T-helper 2 cell treated with Interferon-gamma antibody and Interleukin-4, amounts not matched to agents 100 ng/mL and 5 ng/mL, for 36 hours (primary cell): Measurements from ENCODE around the gene PEF1. TPM values are rescaled to one million over a fixed set of nuclear protein-coding genes. Genes with fewer than 3 reads are reported as not detected.

ENCODE experiments used
- intact Hi-C: fragments of 100-400 bp; cut with micrococcal nuclease; formaldehyde crosslinking; loops from one replicate; pipeline ENCODE4 v1.15.1; 2023
- total RNA-seq: library from RNA; stranded (reverse); gene quantifications from 2 replicates; pipeline ENCODE4 v1.2.3, GENCODE V29; 2022

The PEF1 gene
- total RNA-seq, 1 donor from 2014 or later = 47.9 TPM

DNA sequence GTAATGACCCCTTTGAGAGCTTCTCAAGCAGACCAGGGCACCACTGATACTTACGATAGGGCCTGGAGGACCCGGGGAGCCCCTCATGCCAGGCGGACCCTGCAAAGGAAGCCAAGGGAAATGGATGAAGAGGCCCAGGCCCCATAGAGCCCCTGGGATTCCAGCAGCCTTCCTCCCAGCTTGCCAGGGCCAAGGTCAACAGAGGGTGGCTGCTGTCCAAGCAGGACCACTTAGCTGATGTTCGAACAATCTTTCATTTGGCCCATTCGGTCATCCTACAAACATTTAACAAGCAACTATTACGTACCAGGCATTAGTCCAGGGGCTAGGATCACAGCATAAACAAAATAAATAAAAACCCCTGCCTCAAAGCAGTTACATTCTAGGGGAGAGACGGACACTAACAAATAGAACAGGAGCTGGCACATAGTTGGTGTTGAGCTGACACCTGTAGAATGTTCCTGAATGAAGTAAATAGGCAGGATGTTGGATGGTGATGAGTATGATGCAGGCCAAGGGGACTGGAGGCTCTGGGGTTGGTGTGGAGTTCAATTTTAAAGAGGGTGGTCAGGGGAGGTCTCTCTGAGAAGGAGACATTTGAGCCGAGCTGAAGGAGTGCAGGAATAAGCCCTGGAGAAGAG, 27.0 kb upstream of the PEF1 start:
- intact Hi-C loops = no loop called here

DNA sequence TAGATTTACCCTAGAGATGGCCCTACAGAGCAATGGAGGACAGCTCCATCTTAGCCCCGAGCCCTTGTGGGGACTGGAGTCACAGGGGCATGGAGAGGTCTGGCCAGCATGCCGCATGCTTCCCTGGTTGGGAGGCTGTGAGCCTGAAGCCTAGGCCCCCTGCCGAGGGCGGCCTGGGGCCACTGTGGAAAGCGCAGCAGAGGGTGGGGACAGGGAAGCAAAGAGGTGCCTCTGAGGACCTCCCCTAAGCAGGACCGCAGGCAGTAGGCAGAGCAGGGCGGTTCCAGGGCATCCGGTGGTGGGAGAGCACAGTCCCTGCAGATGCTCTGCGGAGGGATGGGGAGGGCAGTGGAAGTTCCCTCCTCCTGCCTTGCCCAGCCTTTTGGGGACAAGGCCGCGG, 26.5 kb upstream of the PEF1 start:
- intact Hi-C loops = no loop called here

DNA sequence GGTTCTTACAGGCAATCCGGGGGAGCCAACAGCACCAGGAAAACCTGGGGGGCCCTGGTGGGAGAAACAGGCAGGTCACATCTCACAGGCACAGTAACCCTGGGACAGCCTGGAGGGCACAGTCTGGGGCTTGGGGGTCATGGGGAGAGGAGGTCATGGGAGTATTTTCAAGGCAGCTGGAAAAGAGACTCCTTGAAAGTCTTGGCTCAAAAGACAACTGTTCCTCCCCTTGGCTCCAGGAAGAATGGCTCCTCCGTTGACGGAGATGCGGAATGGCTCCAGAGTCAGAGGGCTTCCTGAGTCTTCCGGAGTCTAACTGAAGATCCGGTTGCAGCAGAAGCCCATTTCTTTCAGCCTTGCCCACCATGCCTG, 25.9 kb upstream of the PEF1 start:
- intact Hi-C loops = no loop called here

DNA sequence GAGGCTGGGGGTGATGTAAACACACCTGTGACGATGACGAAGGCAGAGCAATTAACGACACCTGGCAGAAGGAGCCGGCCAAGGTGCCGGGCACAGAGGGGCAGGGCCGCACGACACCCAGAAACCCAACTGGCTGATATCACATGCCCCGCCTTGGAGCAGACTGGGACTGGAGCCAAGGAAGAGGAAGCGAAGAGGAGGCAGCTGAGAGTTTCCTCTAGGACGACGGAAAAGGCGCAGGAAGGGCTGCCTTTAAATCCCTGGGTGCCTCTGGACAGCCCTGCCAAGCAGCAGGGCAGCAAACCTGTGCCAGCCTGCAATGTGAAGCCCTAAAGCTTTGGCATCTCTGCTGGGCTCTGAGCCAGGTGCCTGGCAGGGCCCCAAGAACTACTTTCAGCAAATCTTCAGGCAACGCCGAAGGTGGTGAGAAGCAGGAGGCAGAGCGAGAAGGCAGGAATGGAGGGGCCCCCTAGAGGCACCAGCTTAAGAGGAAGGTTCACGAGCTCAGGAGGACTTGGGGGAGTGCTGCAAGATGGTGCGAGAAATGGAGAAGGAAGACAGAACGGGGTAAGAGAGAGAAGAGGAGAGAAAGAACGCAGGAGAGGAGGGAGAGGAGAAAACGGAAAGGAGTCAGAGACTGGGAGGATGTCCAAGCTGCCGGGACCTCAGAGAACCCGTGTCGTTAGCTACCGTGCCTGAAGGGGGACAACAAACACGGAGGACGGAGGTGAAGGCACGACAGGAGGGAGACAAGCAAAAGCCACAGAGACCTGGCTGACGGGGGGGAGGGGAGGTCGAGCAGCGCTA, 25.3 kb upstream of the PEF1 start:
- intact Hi-C loops = loop anchor here (10.0 kb wide), 1 partner anchor 395 kb away; no protein-coding TSS in a partner anchor

DNA sequence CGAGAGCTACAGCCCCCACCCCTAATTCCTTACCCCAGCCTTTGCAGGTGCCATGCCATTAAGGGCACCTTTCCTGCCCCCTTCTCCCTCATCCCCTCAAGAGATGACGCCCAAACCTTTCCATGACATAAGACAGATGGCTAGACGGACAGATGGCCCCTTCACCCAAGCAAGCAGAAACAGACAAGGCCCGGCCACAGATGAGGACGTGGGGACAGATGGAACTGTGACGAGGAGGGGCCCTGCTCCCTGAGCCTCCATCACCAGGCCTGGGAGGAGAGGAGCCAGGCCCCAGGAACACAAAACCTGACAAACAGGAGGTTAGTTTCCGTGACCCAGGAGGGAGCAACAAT, 24.7 kb upstream of the PEF1 start:
- intact Hi-C loops = loop anchor here (10.0 kb wide), 1 partner anchor 395 kb away; no protein-coding TSS in a partner anchor

DNA sequence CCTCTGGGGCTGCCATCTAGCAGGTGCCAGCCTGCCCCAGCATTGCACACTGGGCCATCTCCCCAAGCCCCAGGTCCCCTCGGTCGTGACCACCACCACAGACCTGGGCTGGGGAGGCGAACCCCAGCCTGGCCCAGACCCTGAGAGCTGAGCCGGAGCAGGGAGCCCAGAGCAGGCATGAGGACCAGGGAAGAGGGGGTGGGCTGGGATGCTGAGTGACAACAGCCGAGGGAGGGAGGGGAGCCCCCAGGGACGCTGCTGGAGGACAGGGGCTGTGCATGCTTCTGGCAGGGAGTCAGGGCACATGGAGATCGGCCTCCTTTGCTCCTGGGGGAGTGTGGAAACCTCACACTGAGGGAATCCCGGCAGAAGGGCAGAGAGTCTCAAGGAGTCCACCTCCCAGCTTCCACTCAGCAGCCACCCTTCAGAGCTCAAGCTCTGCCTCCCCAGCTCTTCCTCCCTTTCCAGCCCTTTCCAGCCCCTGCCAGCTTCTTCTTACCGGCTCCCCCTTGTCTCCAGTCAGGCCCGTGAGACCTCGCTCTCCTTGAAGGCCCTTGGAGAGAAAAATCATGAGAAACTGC, 23.7 kb upstream of the PEF1 start:
- intact Hi-C loops = loop anchor here (10.0 kb wide), 1 partner anchor 396 kb away; no protein-coding TSS in a partner anchor

DNA sequence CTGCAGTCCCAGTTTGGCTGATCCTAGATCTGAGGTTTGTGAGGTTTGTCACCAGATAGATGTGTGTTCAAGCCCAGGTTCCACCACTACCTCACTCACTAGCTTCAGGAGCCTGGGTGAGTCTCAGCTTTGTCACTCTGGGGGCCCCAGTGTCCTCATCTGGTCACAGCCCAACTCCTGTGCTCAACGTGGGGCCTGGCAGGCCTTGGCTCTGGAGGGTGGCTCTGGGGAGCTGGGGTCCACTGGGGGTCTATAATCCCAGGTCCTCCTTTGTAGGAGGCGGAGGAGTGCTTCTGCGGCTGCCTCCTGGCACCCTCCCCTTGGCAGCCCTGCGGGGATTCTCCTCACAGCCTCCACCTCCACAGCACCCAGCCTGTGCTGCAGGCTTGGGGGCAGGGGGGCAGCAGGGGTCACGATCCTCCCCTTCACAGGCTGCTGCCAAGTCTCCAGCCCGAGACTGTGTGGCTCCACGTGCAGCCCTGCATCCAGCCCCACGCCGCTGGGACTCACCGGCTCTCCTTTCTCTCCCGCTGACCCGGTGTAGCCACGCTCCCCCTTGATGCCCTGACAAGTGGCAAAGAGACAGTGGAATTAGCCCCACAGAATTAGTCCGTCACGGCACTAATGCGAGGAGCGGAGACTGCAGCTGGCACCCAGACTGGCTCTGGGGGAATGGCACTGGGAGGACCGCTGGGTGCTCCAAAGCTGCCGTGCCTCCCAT, 22.5 kb upstream of the PEF1 start:
- intact Hi-C loops = loop anchor here (10.0 kb wide), 1 partner anchor 398 kb away; no protein-coding TSS in a partner anchor

DNA sequence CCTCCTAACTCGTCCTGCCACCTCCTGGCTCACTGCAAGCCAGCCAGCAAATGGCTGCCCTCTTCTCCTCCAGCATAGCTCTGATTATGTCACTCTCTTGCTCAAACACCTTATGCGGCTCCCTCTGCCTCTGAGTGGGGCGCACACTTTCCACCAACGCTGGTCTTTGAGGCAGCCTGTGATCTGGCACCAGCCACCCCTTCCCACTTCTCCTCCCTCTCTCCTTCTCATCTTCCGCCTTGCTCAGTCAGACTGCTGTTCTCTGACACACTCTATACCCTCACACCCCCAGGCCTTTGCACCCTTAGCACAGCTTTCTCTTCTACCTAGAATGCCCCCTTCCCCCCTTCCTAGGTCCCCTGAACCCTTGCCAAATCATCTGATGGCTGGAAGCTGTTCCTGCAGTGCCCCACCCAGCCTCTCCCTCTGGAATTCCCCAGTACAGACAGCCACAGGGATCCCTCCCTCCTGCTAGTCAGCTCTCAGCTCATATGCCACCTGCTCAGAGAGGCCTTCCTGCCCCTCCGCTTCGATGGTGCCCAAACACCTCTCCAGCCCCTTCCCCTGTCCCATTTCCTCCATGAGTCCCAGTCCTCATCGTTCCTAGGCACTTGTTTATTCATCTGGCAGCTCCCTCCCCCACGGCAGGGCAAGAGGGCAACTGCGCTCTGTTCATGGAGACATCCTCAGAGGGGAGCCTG, 21.7 kb upstream of the PEF1 start:
- intact Hi-C loops = loop anchor here (10.0 kb wide), 1 partner anchor 398 kb away; no protein-coding TSS in a partner anchor

DNA sequence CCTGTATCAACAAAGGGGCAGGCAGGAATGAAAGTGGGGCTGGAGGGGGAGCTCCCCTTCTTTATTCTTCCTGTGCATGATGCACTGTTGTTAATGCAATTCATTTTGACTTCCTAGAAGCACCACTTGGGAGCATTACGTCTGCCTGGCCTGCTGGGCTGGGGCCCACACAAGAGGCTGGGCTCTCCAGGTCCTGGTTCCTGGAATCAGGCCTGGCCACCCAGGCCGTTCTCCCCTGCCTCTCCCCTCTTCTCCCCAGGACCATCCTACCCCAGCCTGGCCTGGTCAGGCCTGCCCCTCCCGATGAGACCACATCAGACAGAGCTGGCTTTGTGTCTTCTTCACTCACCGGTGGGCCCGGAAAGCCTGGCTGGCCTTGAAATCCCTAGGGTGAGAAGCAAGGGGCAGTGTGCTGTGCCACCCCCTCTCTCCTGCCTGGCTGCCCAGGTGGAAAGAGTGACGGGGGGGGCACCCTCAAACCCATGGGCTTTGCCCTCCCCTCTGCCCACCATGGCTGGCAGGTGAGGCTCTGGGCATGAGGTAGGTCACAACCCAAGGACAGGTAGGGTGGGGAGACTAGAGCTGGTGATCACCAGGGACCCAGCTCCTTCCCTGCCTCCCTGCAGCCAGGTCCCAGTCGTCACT, 20.7 kb upstream of the PEF1 start:
- intact Hi-C loops = loop anchor here (10.0 kb wide), 1 partner anchor 399 kb away; no protein-coding TSS in a partner anchor

DNA sequence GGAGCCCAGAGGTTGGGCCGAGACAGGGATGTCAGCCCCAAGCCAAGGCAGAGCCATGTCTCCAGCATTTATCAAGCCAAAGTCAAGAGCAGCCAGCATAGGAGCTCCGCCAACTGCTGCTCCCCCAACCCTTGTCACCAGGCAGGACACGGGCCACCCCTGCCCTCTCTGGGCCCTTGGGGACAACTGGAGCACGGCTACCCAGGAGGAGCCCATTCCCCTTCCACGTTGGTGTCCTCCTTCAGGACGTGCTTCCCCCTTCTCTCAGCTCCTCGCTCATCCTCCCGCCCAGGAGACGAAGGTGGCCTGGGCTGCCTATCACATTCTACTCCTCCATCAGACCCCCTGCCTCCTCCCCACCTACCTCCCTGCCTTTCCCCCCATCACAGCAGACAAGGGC, 19.9 kb upstream of the PEF1 start:
- intact Hi-C loops = loop anchor here (1.0 to 10.0 kb wide), 4 partner anchors 83 to 400 kb away; no protein-coding TSS in a partner anchor

DNA sequence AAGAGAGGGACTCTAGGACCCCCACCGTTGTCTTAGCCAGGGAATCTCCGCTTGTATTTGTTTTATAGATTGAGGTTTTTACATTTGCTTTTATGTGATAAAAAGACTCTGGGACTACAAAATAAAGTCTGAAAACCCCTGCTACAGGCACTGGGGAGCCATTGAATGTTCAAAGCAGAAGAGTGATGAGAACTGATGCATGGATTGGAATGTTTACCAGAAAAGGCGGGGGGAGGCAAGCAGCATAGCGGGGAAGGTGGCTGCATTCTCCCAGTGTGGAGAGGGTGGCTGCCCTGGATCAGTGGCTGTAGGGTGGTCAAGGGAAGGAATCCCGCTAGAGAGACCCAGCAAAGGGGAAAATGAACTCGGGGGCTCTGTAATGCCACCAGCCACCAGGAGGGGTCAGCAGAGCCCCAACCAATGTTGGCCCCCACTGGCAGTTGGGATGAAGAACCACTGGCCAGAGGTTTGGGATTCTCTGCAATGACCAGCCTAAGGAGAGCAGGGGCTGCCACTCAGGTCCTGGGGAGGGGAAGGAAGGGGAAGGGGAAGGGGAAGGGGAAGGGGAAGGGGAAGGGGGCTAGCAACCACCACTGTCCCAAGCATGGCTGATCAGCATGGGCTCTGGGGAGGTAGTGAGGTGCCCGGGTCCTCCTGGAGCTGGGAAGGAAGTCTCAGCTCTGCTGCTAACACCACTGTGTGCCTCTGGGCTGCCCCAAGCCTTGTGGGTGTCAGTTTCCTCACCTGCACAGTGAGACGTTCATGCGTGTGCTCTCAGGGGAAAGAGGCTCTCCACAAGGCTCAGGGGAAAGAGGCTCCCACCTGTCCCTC, 19.2 kb upstream of the PEF1 start:
- intact Hi-C loops = loop anchor here (1.0 to 10.0 kb wide), 4 partner anchors 83 to 401 kb away; no protein-coding TSS in a partner anchor

DNA sequence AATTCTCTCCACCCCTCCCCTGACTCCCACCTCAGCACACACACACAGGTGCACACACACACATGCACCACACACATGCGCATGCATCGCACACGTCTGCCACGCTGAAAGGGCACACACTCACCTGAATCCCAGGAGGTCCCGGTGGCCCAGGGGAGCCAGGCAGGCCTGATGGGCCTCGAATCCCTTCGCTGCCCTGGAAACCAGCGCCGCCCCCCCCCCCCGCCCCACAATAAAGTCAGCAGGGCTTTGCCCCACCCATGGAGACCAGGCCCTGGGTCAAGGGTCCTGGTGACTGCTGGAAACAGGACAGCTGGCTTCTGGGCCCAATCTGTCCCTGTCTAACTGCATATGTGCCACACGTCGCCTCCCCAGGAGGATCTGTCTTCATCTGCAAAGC, 17.8 kb upstream of the PEF1 start:
- intact Hi-C loops = loop anchor here (5.0 to 10.0 kb wide), 3 partner anchors 85 to 402 kb away; no protein-coding TSS in a partner anchor

DNA sequence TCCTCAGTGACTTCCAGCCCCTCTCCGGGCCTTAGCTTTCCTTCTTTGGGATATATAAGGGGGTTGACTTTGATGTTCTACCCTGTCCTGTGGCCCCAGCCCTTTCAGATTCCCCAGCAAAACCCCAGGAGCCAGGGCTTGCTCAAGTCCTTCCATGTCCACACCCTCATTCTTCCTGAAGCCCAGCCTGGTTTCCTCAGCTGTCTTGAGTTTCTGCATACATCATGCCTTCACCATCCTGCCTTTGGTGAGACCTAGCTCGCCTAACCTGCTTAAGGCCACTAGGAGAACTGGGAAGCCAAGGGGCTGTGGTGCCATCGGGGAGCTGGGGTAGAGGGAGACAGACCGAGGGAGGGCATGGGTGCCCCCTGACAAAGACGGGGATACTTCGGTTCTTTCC, 17.2 kb upstream of the PEF1 start:
- intact Hi-C loops = loop anchor here (5.0 to 10.0 kb wide), 3 partner anchors 85 to 403 kb away; no protein-coding TSS in a partner anchor

DNA sequence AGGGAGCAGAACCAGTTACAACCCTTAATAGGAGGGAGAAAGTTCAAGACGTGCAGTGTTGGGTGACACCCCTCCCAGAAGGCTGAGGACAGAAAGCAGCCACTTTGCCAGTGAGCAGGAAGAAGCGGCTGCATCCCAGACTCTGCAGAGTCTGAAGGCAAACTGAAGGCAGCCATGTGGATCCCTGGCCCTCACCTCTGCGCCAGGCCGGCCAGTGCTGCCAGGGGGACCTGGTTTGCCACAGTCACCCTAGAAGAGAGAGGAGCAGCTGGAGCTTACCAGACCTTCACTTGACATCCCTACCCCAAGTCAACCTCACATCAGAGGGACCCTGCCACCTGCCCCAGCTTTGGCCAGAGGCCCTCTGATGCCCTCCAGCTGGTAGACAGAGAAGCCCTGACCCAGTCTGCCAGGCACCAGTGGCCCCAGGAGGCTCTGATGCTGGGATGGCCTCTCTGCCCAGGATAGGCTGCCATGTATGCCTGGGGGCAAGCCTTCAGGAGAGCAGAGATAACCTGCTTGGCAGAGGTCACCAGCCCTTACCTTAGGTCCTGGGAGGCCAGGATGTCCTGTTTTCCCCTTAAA, 16.3 kb upstream of the PEF1 start:
- intact Hi-C loops = loop anchor here (5.0 to 10.0 kb wide), 3 partner anchors 86 to 404 kb away; no protein-coding TSS in a partner anchor

DNA sequence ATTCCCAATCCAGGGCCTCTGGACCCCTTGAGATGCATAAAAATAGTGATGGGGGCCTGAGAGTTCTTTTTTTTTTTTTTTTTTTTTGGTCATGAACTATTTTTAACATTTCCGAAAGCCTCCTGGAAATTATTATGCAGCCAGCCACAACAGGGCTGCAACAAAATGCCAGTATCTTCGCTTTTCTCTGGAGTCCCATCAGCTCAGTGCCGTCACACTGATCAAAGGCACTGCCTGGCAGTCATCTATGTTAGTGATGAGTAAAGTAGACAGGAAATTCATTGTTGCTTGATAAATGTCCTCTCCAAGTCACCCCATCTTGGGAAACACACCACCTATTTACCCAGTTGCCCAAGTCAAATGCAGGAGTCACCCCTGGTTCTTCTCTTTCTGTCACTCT, 15.2 kb upstream of the PEF1 start:
- intact Hi-C loops = loop anchor here (5.0 to 10.0 kb wide), 3 partner anchors 87 to 405 kb away; no protein-coding TSS in a partner anchor

DNA sequence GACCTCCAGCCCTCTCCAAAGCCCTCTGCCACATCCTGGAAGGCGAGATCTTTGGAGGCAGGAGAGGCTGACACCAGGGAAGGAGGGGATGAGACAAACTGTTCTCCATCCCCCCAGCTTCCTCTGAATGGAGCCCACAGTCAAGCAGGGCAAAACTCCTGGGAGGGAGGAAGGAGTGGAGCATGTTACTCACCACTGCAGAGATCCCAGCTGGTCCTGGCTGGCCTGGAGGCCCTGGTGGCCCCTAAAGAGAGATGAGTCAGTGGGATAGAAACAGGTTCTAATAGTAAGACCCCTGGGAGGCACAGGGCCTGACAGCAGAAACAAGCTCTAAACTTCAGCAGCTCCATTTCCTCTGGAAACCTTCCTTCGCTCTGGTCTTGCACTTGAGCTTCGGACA, 14.0 kb upstream of the PEF1 start:
- intact Hi-C loops = no loop called here

DNA sequence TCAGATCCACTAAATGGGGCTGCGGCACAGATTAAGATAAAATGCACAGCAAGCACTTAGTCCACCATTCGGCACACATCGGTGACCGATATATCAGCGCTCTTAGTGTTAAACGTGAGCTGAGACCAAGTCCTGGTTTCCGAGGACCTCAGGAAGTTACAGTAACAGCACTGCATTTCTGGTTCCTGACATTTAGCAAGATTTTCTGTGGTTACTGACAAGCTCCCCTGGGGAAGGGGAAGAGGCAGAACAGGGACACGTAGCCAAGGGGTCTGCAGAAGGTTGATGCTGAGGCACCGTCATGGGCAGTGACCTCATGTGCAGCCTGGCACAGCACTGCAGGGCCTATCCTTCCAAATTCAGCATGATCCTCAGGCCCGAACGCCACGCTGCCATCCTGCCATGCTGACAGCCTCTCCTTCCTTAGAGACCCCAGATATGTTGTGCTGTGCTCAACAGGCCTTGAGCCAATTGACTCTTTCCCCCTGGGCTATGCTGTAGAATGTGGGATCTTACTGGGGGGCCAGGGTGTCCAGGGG, 13.4 kb upstream of the PEF1 start:
- intact Hi-C loops = no loop called here

DNA sequence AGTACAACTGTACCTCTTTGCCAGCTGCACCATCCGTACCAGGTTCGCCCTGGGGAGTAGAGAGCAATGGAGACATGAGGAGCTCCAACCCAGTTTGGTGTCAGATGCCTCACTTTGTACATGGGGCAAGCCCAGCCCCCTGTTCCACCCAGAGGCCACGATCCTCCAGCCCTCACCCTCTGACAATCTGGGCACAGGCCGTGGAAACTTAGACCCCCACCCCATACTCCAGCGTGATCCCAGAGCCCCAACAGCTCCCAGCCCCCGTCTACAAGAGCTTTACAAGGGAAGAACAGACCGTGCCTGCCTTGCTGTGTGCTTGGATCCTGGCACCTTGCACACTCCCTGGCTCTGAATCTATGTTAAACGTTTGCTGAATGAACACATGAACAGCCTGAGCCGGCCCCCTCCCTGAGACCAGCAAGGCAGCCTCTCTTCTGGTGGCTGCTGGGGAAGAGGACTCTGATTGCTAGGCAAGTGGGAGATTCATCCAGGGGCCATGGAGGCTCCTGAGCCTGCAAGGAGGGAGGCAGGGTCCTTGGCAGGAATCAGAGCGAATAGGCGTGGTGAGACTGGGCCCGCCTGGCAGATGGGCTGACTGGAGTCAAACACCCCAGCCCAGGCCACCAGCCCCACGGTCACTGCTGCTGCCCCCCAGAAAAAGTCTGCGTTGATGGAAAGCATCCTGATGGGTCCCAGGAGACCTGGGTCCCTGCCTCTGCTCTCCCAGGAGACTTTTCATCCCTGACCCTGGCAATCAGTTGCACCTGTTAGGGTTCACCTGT, 12.5 kb upstream of the PEF1 start:
- intact Hi-C loops = no loop called here
